ENCODE data around the gene SASH3.

- TF ChIP-seq CTCF (IDR thresholded peaks at IDR 0.05; ENCODE audit: borderline replicate concordance, extremely low read depth, low read length, poor library complexity, severe bottlenecking), result no peak
- no peak for TF ChIP-seq EZH2 (IDR thresholded peaks at IDR 0.05; ENCODE audit: borderline replicate concordance, low read depth, low read length, severe bottlenecking)
Observed at GRCh38 chrX:129782706-129783105, 3.0 kb downstream of the SASH3 start.

All from DND-41 (cell line).